Measurements from ENCODE around the gene GARIN5B.

Gene GARIN5B

DNA sequence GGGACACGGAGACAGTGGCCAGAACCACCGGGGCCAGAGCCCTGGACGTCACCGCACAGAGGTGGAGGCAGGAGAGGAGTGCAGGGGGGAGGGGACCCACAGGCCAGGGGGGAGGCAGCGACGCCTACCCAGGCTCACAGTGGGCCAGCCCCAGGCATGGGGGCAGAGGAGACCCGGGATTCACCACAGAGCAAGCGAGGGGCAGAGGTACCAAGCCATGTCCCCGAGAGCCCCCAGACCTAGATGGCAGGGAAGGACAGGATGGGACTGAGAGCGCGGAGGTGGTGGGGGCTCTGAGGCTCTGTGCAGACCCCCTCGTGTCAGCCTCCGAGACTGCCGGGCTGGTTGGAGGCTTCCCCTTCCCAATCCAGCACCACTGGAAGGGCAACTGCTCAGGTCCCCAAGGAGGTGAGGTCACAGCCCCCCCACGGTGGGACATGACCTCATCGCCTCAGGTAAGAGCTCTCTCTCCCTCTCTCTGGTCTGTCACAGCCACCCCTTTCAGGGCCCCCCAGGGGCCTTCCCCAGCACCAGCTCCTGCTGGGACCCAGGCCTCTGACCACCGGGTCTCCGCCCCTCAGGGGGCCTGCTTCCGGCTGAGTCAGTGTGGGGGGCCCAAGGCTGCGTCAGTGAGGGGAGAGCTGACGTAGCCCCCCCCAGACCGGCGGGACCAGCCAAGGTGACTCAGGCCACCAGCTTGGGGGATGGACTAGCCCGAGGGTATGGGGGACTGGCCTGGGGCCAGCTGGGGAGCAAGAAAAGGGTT is 9.4 kb upstream of the GARIN5B start:
- DNase-seq (ENCODE audit: low read depth in 2 of 2, low spot score in 1 of 2), result no peak

DNA sequence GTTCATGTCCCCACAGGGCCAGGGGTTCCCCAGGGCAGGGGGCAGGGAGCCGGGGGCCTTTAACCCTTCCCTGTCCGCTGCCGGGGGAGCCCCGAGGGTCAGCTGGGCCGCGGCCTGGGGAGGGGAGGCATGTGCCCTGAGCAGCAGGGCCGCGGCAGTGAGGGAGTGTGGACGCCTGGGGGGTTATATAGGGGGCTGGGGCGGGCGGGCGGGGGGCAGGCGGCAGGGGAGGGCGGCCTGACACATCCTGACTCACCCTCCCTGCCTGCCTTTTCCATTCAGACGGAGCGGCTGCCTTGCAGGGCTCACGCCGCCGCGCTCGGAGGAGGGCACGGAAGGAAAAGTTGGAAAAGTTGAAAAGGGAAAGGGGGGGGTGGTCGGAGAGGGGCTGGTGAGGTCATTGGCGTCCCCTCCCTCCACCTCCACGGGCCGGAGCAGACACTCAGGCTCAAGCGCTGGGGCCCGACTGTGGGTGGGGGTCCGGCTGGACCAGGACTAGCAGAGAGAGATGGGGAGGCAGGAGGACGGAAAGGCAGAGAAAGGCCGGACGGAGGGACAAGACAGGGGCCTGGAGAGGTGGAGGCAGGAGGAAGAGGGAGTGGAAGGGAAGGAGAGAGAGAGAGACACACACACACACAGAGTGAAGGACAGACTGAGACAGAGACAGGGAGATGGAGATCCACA is 7.4 kb upstream of the GARIN5B start, which contains the start of gene IL11:
Gene IL11, minus strand, starts transcription at position 159 of the 684 bp plus-strand sequence. Its CDS starts 153 bp downstream, at position 6.
- DNase-seq (ENCODE audit: low read depth in 2 of 2, low spot score in 1 of 2), result no peak

DNA sequence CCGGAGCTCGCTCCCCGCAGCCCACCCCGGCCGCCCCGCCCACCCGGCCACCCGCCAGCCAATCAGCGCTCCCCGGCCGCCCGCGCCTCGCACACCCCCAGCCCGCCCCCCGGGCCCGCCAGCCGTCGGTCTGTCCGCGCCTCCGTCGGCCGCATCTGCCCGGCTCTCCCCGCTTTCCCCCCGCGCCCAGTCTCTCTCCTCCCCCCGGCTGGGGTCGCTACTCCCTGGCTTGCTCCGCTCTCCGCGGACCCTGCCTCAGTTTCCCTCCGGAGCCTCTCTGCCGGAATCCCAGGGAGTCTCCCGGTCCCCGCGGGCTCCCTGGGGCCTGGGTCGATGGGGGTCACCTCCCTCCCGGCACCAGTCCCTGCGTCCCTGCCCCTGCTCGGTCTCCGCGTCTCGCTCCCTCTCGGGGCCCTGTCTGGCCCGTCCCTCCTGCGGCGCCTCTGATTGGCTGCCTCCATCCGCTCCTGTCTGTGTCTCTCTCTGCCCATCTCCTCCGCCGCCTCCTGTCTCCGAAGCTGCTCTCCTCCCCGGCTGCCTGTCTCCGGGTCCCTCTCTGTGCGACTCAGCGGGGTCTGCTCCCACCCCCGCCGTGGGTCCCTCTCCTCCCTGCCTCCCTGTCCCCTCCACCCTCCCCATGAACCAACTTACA is 6.7 kb upstream of the GARIN5B start:
- DNase-seq (ENCODE audit: low read depth in 2 of 2, low spot score in 1 of 2), result no peak

DNA sequence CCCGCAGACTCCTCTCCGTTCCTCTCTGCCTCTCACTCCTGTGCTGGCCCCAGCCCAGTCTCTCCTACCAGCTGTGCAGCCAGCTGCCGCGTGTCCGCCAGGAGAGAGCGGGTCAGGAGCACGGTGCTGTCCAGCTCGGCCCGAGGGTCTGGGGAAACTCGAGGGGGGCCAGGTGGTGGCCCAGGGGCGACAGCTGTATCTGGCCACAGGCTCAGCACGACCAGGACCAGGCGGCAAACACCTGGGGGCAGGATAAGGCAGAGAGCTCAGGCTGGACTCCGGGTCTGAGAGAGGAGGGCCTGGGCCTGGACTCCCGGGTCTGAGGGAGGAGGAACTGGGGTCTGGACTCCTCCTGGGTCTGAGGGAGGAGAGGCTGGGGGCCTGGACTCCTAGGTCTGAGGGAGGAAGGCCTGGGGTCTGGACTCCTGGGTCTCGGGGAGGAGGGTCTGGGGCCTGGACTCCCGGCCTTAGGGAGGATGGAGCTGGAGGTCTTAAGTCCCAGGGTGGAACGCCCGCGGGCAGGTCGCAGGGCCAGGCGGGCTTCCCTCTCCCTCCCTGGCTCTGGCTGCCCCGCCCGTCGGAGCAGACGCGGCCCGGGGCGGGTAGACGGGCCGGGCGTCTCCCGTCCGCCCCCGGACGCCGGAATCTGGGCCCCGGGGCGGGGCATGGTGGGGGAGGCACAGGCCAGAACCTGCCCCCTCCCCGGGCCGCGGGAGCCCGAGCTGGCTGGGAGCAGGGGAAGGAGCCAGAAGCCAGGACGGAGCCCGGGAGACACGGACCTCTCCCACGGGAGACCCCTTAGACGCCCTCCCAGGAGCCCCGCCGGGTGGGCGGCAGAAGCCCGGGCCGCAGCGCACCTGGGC is 5.9 kb upstream of the GARIN5B start:
- DNase-seq (ENCODE audit: low read depth in 2 of 2, low spot score in 1 of 2), result no peak

DNA sequence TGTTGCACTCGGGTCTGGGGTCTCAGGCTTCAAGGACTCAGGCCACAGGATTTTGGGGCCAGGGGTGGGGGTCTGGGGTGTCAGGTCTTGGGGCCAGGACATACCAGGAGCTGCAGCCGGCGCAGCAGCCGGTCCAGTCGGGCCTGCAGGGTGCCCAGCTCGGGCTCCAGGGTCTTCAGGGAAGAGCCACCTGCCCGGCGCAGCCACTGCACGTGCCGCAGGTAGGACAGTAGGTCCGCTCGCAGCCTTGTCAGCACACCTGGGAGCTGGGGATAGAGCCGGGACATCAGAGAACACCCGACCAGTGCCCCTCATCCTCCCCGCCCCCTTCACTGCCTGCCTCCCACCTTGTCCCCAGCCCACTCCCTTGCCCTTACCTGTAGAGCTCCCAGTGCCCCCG is 5.0 kb upstream of the GARIN5B start:
- no peak for DNase-seq (ENCODE audit: low read depth in 2 of 2, low spot score in 1 of 2)

DNA sequence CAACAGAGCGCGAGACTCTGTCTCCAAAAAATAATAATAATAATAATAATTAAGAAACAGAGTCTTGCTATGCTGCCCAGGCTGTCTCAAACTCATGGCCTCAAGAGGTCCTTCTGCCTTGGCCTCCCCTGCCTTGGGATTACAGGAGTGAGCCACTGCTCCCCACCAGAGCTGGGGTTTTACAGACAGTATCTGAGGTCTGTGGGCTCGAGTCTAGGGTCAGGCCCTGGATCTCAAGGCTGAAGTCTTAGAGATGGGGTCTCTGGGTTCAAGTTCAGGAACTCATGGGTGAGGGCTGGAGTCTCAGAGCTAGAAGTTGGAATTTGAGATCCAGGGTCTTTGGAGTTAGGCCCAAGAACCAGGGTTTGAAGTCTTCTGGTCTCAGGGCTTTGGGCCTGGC is 3.7 kb upstream of the GARIN5B start:
- DNase-seq (ENCODE audit: low read depth in 2 of 2, low spot score in 1 of 2), result no peak

DNA sequence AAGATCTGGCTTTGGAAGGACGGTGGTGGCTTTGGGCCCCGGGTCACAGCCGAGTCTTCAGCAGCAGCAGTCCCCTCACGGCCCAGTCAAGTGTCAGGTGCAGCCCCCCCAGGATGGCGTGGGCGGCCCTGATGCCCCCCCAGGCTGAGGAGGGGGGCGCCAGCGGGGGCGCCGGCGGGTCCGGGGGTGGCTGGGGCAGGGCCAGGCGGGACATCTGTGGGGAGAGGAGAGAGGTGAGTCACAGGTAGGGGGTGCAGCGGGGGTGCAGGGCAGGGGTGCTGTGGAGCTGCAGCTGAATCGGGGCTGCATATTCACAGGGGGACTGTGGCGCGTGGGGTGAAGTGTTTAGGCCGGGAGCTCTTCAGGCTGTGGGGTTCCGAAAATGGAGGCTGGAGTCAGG is 2.9 kb upstream of the GARIN5B start:
- no peak for DNase-seq (ENCODE audit: low read depth in 2 of 2, low spot score in 1 of 2)

DNA sequence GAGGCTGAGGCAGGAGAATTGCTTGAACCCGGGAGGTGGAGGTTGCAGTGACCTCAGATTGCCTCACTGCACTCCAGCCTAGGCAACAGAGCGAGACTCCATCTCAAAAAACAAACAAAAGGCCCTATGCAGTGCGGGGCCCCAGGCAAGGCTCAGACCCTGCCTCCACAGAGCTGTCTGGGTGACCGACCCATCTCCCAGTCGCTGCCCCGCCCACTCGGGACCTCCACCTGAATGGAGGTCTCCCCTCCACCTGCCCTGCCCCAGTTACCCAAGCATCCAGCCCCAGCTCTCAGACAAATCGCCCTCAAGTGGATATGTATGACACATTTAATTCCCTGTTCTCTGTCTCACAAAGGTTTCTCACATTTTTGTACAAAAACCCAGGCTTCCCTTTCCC is 2.2 kb upstream of the GARIN5B start:
- no peak for DNase-seq (ENCODE audit: low read depth in 2 of 2, low spot score in 1 of 2)

DNA sequence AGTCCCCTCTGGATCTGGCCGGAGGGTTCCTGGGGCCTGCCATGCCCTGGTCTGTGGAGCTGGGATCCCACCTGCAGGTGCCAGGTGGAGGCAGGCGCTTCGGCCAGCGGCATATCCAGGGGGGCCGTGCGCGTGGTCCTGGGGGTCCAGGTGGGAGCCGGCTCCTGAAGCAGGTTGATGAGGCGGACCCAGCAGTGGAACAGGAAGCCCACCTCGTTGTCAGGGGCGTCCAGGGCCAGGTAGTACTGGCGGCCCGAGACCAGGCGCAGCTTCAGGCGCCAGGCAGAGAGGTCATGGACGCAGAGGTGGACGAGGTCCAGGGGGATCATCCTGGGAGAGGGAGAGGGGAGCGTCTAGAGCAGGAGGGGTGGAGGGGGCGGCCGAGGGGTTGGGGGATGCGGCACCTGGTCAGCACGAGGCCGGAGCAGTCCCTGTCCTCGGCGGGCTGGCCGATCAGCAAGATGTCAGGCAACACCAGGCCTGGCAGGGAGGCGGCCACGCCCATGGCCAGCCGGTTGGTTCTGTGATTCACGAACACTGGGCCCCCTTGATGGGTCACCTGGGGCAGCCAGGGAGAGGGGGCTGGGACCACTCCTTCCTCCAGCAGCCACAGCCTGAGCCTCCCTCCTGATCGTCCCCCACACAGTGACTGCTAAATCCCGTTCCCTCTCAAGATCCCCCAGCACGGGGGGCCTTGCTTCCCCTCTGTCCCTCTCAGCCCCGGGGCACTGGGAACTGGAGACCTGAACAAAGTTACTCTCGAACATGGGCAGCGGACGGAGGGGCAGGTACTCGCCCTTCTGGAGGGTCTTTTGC is 678 bp downstream of the GARIN5B start:
- DNase-seq (ENCODE audit: low read depth in 2 of 2, low spot score in 1 of 2), result no peak

DNA sequence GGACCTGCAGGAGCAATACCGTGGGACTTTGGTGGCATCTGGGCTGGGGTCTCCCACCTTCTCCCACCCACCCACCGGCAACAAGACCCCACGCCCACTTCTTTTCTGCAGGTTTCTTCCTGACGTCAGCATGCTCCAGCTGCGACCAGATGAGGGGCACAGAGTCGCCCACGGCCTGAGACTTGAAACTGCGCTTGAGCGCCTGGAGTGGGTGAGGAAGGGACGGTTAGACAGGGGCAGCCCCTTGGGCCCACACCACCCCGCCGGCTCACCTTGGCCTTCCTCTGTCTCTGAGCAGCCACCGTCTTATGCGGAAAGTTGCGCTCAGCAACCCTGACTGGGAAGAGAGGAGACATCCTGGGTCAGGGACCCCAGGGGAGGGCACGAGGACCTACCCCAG is 2.2 kb downstream of the GARIN5B start:
- no peak for DNase-seq (ENCODE audit: low read depth in 2 of 2, low spot score in 1 of 2)

DNA sequence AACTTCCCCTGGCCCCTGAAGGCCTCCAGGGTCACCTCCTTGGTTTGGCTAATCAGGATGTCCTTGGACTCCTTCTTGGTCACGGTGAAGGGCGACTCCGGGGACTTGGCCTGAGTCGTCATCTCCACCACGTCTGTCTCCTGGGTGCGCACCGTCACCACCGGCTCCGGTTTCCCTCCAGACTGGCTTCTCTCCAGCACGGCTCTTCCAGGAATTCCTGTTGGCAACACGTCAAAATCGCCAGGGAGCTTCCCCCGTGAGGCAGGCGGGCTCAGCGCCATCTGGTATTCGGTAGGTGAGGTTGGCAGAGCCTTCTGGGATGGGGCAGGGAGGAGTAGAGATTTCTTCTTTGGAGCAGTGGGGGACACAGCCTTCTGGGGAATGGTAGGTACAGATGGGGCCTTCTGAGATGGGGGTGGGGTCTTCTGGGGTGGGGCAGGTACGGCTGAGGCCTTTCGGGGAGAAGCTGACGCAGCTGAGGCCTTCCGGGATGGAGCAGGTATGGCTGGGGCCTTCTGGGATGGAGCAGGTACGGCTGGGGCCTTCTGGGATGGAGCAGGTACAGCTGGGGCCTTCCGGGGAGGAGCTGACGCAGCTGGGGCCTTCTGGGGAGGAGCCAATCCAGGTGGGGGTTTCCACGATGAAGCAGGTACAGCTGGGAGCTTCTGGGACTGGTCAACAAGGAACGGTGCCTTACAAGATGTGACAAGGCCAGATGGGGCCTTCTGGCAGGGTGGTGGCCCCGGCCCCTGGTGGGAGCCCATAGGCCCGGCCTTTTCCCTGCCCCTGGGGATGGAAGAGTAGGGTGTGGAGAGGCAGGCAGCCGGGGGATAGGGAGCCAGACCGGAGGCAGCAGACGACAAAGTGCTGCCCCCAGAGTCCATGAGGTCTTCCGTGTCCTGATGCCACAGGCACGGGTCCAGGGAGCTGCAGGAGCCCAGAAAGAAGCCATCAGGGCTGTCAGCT is 3.8 kb downstream of the GARIN5B start:
- no peak for DNase-seq (ENCODE audit: low read depth in 2 of 2, low spot score in 1 of 2)

DNA sequence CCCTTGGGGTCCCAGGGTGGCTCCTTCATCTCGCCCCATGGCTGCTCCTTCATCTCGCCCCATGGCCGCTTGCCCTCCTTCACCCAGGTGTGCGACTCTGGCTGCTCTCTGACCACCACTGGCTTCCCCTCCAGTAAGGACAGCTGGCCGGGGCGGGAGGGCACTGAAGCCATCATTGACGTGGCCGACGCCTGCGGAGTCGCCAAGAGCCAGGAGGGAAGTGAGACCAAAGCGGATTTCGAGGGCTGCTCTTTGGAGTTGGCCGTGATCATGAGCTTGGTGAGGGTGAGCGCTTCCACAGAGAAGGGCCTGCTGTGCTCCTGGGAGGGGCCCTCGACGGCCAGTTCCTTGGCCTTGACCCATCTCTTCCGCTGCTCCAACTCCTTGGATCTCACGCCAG is 4.6 kb downstream of the GARIN5B start:
- no peak for DNase-seq (ENCODE audit: low read depth in 2 of 2, low spot score in 1 of 2)

DNA sequence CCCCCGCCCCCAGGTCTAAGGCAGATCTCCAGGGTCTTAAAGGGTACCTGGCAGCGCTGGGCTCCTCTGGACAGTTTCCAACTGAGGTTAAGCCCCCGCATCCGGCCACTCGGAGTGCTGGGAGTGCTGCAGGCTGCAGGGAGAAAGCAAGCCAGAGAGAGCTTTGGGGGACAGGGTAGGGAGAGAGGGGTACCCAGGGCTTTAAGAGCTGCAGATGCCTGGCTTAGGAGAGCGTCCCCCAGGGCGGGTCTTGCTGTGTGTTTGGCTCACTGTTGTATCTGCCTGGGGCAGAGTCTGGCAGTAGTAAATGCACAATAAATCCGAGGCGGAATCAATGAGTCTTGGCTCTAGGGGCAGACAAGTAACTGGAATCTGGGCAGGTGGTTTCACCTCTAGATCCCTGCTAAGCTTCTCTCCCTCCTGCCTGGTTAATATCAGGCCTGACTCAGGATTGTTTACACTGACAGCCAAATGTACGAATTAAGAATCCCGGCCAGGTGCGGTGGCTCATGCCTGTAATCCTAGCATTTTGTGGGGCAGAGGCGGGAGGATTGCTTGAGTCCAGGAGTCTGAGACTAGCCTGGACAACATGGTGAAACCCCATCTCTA is 7.7 kb downstream of the GARIN5B start:
- DNase-seq (ENCODE audit: low read depth in 2 of 2, low spot score in 1 of 2), result no peak

DNA sequence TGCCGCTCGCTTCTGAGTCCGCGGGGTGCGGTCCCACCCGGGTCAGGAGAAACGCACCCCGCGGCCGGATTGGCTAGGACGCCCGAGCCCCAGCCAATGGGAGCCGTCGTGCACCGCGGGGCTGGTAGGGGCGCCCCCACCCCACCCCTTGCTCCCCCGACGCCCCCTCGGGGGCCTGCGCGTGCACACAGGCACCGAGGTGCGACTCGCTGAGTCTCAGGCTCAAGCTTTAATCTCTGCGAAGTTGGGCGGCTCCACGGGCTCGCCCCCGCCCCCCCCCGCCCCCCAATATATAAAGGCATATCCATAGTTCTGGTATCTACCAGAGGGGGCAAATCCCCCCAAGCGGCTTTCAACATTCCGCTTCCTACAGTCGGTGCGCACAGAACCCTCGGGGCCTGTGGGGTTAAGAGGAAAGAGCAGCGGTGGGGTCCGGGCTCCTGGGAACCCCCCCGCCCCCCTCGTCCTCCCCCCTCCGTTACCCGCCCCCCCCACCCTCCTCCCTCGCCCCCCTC is 8.3 kb downstream of the GARIN5B start, which contains the start of gene COX6B2:
Gene COX6B2, minus strand, starts transcription at position 22 of the 515 bp plus-strand sequence. CDS start 198 bp downstream, outside the sequence.
- no peak for DNase-seq (ENCODE audit: low read depth in 2 of 2, low spot score in 1 of 2)

DNA sequence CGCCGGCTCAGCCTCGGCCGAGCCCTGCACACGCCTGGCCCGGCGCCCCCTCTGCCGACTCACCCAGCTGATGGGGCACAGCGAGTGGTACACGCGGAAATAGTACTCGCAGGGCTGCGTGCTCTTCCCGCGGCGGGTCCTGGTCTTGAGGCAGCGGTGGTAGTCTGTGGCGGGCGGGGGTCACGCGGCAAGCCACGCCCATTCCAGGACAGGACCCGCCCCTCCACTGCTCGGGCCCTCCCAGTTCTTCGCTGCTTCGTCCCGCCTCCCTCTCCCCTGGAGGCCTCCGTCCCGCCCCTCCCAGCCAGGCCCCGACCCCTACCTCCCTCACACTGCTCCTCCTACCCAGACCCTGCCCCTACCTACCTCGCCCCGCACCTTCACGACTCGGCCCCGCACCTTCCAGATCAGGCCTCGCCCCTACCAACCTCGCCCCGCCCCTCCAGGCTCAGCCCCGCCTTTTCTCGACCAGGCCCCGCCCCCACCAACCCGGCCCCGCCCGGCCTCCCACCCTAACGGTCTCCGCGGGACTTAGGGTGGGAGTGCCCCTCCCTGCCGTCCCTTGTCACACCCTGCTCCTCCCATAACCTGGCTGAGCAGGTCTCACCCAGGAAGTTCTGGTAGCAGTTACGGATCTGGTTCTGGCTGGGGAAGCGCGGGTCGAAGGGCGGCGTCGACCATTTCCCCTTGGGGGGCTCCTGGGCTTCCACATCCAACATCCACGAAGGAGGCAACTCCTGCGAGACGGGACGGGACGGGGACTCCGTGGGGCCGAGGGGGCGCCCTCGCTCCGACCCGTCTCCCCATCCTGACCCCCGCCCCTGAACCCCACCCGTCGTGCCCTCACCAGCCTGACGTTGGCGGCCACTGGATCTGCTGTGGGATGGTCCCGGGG is 9.0 kb downstream of the GARIN5B start:
- no peak for DNase-seq (ENCODE audit: low read depth in 2 of 2, low spot score in 1 of 2)

DNA sequence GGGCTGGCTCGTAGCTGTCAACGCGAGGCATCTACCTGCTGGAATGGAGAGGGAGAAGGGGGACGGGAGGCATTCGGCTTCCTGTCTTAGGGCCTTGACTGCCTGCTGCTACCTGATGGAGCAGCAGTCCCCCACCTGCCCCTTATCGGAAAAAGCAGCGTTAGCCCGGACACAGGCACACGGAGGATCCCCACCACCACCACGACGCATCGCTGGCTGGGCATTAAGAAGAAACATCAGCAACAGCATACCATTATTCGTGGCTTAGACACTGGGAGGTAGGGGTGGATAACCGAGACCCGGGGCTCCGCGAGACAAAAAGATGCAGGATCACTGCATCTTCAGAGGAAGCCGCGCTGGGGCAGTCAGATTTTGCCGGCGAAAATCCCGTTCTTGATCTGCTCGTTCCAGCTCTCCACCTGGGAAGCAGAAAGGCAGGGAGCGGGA is 9.7 kb downstream of the GARIN5B start:
- DNase-seq (ENCODE audit: low read depth in 2 of 2, low spot score in 1 of 2), result no peak

DNA sequence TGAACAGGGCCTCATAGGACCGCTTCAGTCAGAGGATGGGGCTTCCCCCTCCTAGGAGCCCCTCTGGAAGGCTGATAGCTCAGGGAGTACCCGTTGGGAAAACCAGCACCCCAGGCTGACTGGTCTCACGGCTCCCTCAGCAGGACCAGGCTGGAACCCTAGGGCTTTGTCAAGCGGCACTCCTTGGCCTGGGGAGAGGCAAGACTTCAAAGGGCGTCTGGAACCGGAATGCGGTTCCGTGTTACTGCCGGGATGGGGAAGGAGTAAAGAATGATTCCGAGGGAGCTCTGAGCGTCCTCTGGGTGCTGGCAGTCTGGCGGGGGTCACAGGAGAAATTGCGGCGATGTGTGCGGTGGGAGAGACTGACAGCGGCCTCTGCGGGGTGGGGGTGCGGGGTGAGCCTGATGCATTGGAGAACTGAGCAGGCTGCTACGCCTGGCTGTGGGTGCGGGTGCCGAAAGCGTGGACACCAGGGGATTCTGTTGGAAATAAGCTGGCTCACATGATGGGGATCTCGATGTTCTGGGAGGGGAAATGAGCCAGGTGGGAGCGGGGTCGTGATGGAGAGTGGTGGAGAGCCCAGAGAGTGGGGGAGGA is 10.4 kb downstream of the GARIN5B start:
- no peak for DNase-seq (ENCODE audit: low read depth in 2 of 2, low spot score in 1 of 2)

Measured in stimulated activated CD8-positive, alpha-beta memory T cell treated with anti-CD3 and anti-CD28 coated beads, Interleukin-4, amount 100 ng/mL, for 4 hours (primary cell).